ENCODE measurements around the gene YAP1.

Gene YAP1

GRCh38 chr11:102111787-102112508 lies 1.7 kb downstream of the YAP1 start (continued):
- no peak for TF ChIP-seq TSHZ1 (tag by site-specific recombination; IDR thresholded peaks at IDR 0.05; ENCODE audit: borderline replicate concordance)
- no peak for TF ChIP-seq ZNF473 (tag by site-specific recombination; IDR thresholded peaks at IDR 0.05)
- no peak for TF ChIP-seq ZNF138 (tag by site-specific recombination; IDR thresholded peaks at IDR 0.05; ENCODE audit: borderline replicate concordance)
- peak; percentile 45; the same call in 1 of the 2 replicates for TF ChIP-seq BCL11A (tag by site-specific recombination; IDR thresholded peaks at IDR 0.05; ENCODE audit: low read depth)
- no peak for TF ChIP-seq ZNF707 (tag by site-specific recombination; IDR thresholded peaks at IDR 0.05)
- TF ChIP-seq KLF8 (tag by site-specific recombination; IDR thresholded peaks at IDR 0.05): peak; percentile 34; the same call in 1 of the 2 replicates
- no peak for TF ChIP-seq KLF16 (tag by site-specific recombination; IDR thresholded peaks at IDR 0.05)
- peak; percentile 22; the same call in 1 of the 2 replicates for TF ChIP-seq ZNF629 (tag by site-specific recombination; IDR thresholded peaks at IDR 0.05)
- no peak for TF ChIP-seq ZNF26 (tag by site-specific recombination; IDR thresholded peaks at IDR 0.05)
- no peak for TF ChIP-seq HOXA7 (CRISPR knock-in tag; IDR thresholded peaks at IDR 0.05; ENCODE audit: borderline replicate concordance)
- no peak for TF ChIP-seq ZBTB10 (tag by site-specific recombination; IDR thresholded peaks at IDR 0.05)
- no peak for TF ChIP-seq ZNF701 (tag by site-specific recombination; IDR thresholded peaks at IDR 0.05)
- no peak; the same call in 1 of the 2 replicates for TF ChIP-seq ZNF366 (tag by site-specific recombination; conservative IDR thresholded peaks at IDR 0.05)
- TF ChIP-seq ZNF600 (tag by site-specific recombination; IDR thresholded peaks at IDR 0.05): peak; percentile 93
- TF ChIP-seq PRDM2 (tag by site-specific recombination; IDR thresholded peaks at IDR 0.05; ENCODE audit: borderline replicate concordance): no peak
- TF ChIP-seq PATZ1 (tag by site-specific recombination; IDR thresholded peaks at IDR 0.05): no peak; the same call in 1 of the 2 replicates
- no peak; the same call in 1 of the 2 replicates for TF ChIP-seq PRDM6 (tag by site-specific recombination; IDR thresholded peaks at IDR 0.05)
- peak; percentile 33; the same call in 1 of the 2 replicates for TF ChIP-seq INSM2 (tag by site-specific recombination; IDR thresholded peaks at IDR 0.05)

All from HEK293 (cell line).